SK-N-SH (cell line): ENCODE results near the gene PLIN1. TPM values are rescaled to one million over a fixed set of nuclear protein-coding genes. Genes with fewer than 3 reads are reported as not detected.
"Not testable (repeated sequence)": the region's sequence is repeated elsewhere in the genome, so short reads cannot be mapped to it uniquely, and the experiment has no call there.

Experiments
- CTCF ChIA-PET: fragments of 300-600, 350-600 bp; formaldehyde crosslinking; extraction: SDS; loops from one replicate; lab custom pipeline; 2021; lab: Yijun Ruan, JAX
- POLR2A ChIA-PET: fragments of 350-600 bp; sonication (Branson Sonifier 250); formaldehyde crosslinking; extraction: SDS; loops from one replicate; lab custom pipeline; 2020; ENCODE audit warnings: antibody characterized with exemption, inconsistent platforms; lab: Yijun Ruan, JAX
- DNase-seq: peaks from one replicate; pipeline ENCODE4 v3.0.0; 2012
- H2AFZ ChIP-seq: fragments of 200-600 bp; sonication (generic); 2 replicates; pipeline ENCODE4 v1.8.1; 2016; ENCODE audit warnings: antibody characterized with exemption, mild to moderate bottlenecking, low read depth
- H3F3A ChIP-seq: fragments of 200-600 bp; sonication (generic); replicated peaks from 2 replicates; pipeline ENCODE3; 2016; ENCODE audit warnings: antibody characterized with exemption, mild to moderate bottlenecking; ENCODE audit not compliant: insufficient read depth
- H3K27ac ChIP-seq, 2 experiments: fragments of 200-500 bp in 1 of 2; fragments of 200-600 bp in 1 of 2; sonication (Bioruptor generic) in 1 of 2; sonication (generic), shearing (Covaris generic) in 1 of 2; 2 replicates each; pipeline versions ENCODE4 v1.5.1 to v1.6.1; 2014 to 2016; ENCODE audit warnings: low read depth in 2 of 2, inconsistent platforms in 1 of 2, low read length in 1 of 2, mild to moderate bottlenecking in 1 of 2, mixed read lengths in 1 of 2
- H3K27me3 ChIP-seq: fragments of 200-600 bp; sonication (generic), shearing (Covaris generic); 2 replicates; pipeline ENCODE4 v1.6.1; 2016; ENCODE audit warnings: mixed run types; ENCODE audit not compliant: insufficient read depth
- H3K36me3 ChIP-seq, 2 experiments: fragments of 200-500 bp in 1 of 2; fragments of 200-600 bp in 1 of 2; sonication (Bioruptor generic) in 1 of 2; sonication (generic) in 1 of 2; replicated peaks in 1 of 2; 2 replicates each; pipeline versions ENCODE3 to v1.5.1; 2014 to 2016; ENCODE audit warnings: low read length in 1 of 2, mild to moderate bottlenecking in 1 of 2; ENCODE audit not compliant: insufficient read depth in 2 of 2, control insufficient read depth in 1 of 2
- H3K4me1 ChIP-seq, 2 experiments: fragments of 200-500 bp in 1 of 2; fragments of 200-600 bp in 1 of 2; sonication (Bioruptor generic) in 1 of 2; sonication (generic), shearing (Covaris generic) in 1 of 2; 2 replicates each; pipeline versions ENCODE4 v1.5.1 to v1.6.1; 2014 to 2016; ENCODE audit warnings: low read depth in 1 of 2, low read length in 1 of 2, mixed run types in 1 of 2; ENCODE audit not compliant: insufficient read depth in 2 of 2, control insufficient read depth in 1 of 2
- H3K4me2 ChIP-seq: fragments of 200-600 bp; sonication (generic), shearing (Covaris generic); 2 replicates; pipeline ENCODE4 v1.6.1; 2017; ENCODE audit warnings: mixed run types
- H3K4me3 ChIP-seq, 2 experiments: fragments of 200-500 bp in 1 of 2; fragments of 200-600 bp in 1 of 2; sonication (Bioruptor generic) in 1 of 2; sonication (generic), shearing (Covaris generic) in 1 of 2; 2 replicates each; pipeline versions ENCODE4 v1.5.1 to v1.8.1; 2014 to 2016; ENCODE audit warnings: low read depth in 2 of 2, inconsistent platforms in 1 of 2, low read length in 1 of 2, mild to moderate bottlenecking in 1 of 2, mixed read lengths in 1 of 2, moderate library complexity in 1 of 2
- H3K79me2 ChIP-seq: fragments of 200-600 bp; sonication (generic); 2 replicates; pipeline ENCODE4 v1.8.1; 2017; ENCODE audit warnings: mild to moderate bottlenecking; ENCODE audit not compliant: insufficient read depth
- H3K9ac ChIP-seq: fragments of 200-600 bp; sonication (generic); 2 replicates; pipeline ENCODE4 v1.6.1; 2017; ENCODE audit warnings: mixed run types
- H3K9me2 ChIP-seq: fragments of 200-600 bp; sonication (generic); 2 replicates; pipeline ENCODE4 v1.6.1; 2017; ENCODE audit warnings: mixed run types
- H3K9me3 ChIP-seq: fragments of 200-600 bp; sonication (generic); 2 replicates; pipeline ENCODE4 v1.6.1; 2017; ENCODE audit warnings: mixed run types, mild to moderate bottlenecking, moderate library complexity
- H4K20me1 ChIP-seq: fragments of 200-600 bp; sonication (generic); 2 replicates; pipeline ENCODE4 v1.6.1; 2017; ENCODE audit warnings: mild to moderate bottlenecking, mixed run types; ENCODE audit not compliant: insufficient read depth
- CTCF ChIP-seq: fragments of 200-600 bp; sonication (generic); IDR thresholded peaks from 2 replicates; pipeline ENCODE4 v1.6.1; 2017; ENCODE audit warnings: antibody characterized with exemption, mild to moderate bottlenecking, moderate library complexity
- ELF1 ChIP-seq: IDR thresholded peaks from 2 replicates; pipeline ENCODE4 v1.4.0; 2012
- GATA2 ChIP-seq: sonication (generic); formaldehyde crosslinking; IDR thresholded peaks from 2 replicates; pipeline ENCODE4 v1.5.0; 2020; ENCODE audit warnings: mild to moderate bottlenecking, missing genetic modification reagents
- IRF3 ChIP-seq: fragments of 150-350 bp; IDR thresholded peaks from 2 replicates; pipeline ENCODE4 v1.6.1; 2016; ENCODE audit warnings: mild to moderate bottlenecking, low read depth, low read length
- MEF2A ChIP-seq: IDR thresholded peaks from 2 replicates; pipeline ENCODE4 v1.4.0; 2012; ENCODE audit warnings: low read depth, borderline replicate concordance
- MXI1 ChIP-seq: IDR thresholded peaks from 2 replicates; pipeline ENCODE4 v1.6.1; 2012; ENCODE audit warnings: mild to moderate bottlenecking, low read depth, low read length, improper control_type of control experiment
- NRF1 ChIP-seq: IDR thresholded peaks from 2 replicates; pipeline ENCODE4 v1.6.1; 2012; ENCODE audit warnings: low read depth, mild to moderate bottlenecking, low read length
- POLR2AphosphoS5 ChIP-seq: IDR thresholded peaks from 2 replicates; pipeline ENCODE4 v1.6.1; 2012; ENCODE audit warnings: low read depth, low read length
- REST ChIP-seq: IDR thresholded peaks from 2 replicates; pipeline ENCODE4 v1.6.1; 2012; ENCODE audit warnings: mild to moderate bottlenecking, low read depth, low read length, moderate library complexity
- RXRA ChIP-seq: IDR thresholded peaks from 2 replicates; pipeline ENCODE4 v1.4.0; 2012; ENCODE audit warnings: low read depth, mild to moderate bottlenecking, borderline replicate concordance
- SMC3 ChIP-seq: IDR thresholded peaks from 2 replicates; pipeline ENCODE4 v1.6.1; 2012; ENCODE audit warnings: low read depth, low read length, improper control_type of control experiment
- TAF1 ChIP-seq: IDR thresholded peaks from 2 replicates; pipeline ENCODE4 v1.6.1; 2012; ENCODE audit warnings: low read depth, mild to moderate bottlenecking, low read length, moderate library complexity, borderline replicate concordance
- TCF12 ChIP-seq: IDR thresholded peaks from 2 replicates; pipeline ENCODE4 v1.4.0; 2012
- USF2 ChIP-seq: fragments of 150-350 bp; IDR thresholded peaks from 2 replicates; pipeline ENCODE4 v1.6.1; 2017; ENCODE audit warnings: antibody characterized with exemption, low read length, low read depth, borderline replicate concordance
- YY1 ChIP-seq: IDR thresholded peaks from 2 replicates; pipeline ENCODE4 v1.4.0; 2012; ENCODE audit warnings: low read depth, mild to moderate bottlenecking
- WGBS: methylation state at CpG from one replicate; pipeline ENCODE4 v1.1.6; 2017; ENCODE audit warnings: low lambda C conversion rate; 5-methylcytosine and 5-hydroxymethylcytosine counted together
- polyA plus RNA-seq, 3 experiments: library from polyadenylated mRNA; depleted of rRNA; stranded (reverse); fragments of >200 nt; gene quantifications; 2 replicates each; pipeline ENCODE4 v1.2.3, GENCODE V29; 2012

Gene PLIN1
- polyA plus RNA-seq, 1 of the 3 experiments (the other 2 are of a cell fraction) = 0.08 TPM

- POLR2A ChIA-PET, H3K9me3 ChIP-seq, H3K27me3 ChIP-seq, H3K79me2 ChIP-seq, H3K36me3 ChIP-seq, H3K9me2 ChIP-seq, DNase-seq, H3F3A ChIP-seq, H4K20me1 ChIP-seq, H3K4me1 ChIP-seq, H3K27ac ChIP-seq: not testable (repeated sequence)
- Histone ChIP-seq H3K4me2 (peak overlapping the region; percentile 95), H2AFZ (peak overlapping the region; percentile 98), H3K9ac (peak overlapping the region; percentile 65), H3K4me3 (peak overlapping the region; percentile 91 to 95)
- WGBS = 45% methylated on average over 15 of the region's 15 CpGs
- CTCF ChIA-PET = interaction anchor here (1.7 to 4.8 kb wide), 3 partner anchors 17 to 185 kb away, joined by 4 to 29 read pairs (median 6); no protein-coding TSS in a partner anchor
Observed at GRCh38 chr15:89689930-89690275, 10.7 kb upstream of the PLIN1 start.

GRCh38 chr15:89686522-89686921 lies 7.4 kb upstream of the PLIN1 start:
- H3K9me3 ChIP-seq = no peaks in the 10 kb centered on the region
- no peak overlapping the region for H3K4me3 ChIP-seq
- no peak overlapping the region for H3K9ac ChIP-seq
- no peaks in the 10 kb centered on the region; a peak in 2 of 4 replicates for H3K4me1 ChIP-seq
- H2AFZ ChIP-seq = no peak overlapping the region
- no peak overlapping the region for H3K27ac ChIP-seq
- no peak for TF ChIP-seq GATA2 (CRISPR knock-in tag)
- no peak for TF ChIP-seq IRF3
- TF ChIP-seq USF2 = no peak
- TF ChIP-seq YY1 = no peak
- TF ChIP-seq ELF1 = no peak
- TF ChIP-seq RXRA = no peak
- no peak for TF ChIP-seq MXI1
- no peaks in the 10 kb centered on the region for H3F3A ChIP-seq
- H3K27me3 ChIP-seq = no peaks in the 10 kb centered on the region
- DNase-seq = no peak
- POLR2A ChIA-PET = no interaction called here
- peaks cover 8% of the 10 kb centered on the region; the same call in 1 of the 2 replicates for H3K79me2 ChIP-seq
- no peak overlapping the region for H3K4me2 ChIP-seq
- H3K36me3 ChIP-seq = peaks cover 10 to 15% of the 10 kb centered on the region in 2 experiments
- no peaks in the 10 kb centered on the region for H3K9me2 ChIP-seq
- CTCF ChIA-PET = interaction anchor here (1.0 kb wide), 1 partner anchor 14 kb away, joined by 3 read pairs; no protein-coding TSS in a partner anchor
- H4K20me1 ChIP-seq = no peaks in the 10 kb centered on the region

GRCh38 chr15:89685995-89686394 lies 6.8 kb upstream of the PLIN1 start:
- no peak overlapping the region for H3K9ac ChIP-seq
- H3K36me3 ChIP-seq = peaks cover 10 to 15% of the 10 kb centered on the region in 2 experiments
- H3K9me3 ChIP-seq = no peaks in the 10 kb centered on the region
- H3K79me2 ChIP-seq = peaks cover 8% of the 10 kb centered on the region; the same call in 1 of the 2 replicates
- no peak for DNase-seq
- H3K27me3 ChIP-seq = no peaks in the 10 kb centered on the region
- H3K27ac ChIP-seq = no peak overlapping the region
- no peak overlapping the region for H2AFZ ChIP-seq
- ChIA-PET POLR2A (no interaction called here), CTCF (interaction anchor here (1.0 kb wide), 1 partner anchor 13 kb away, joined by 3 read pairs; no protein-coding TSS in a partner anchor)
- no peaks in the 10 kb centered on the region; a peak in 2 of 4 replicates for H3K4me1 ChIP-seq
- WGBS = 62% methylated on average over 2 of the region's 2 CpGs
- no peak overlapping the region for H3K4me3 ChIP-seq
- no peaks in the 10 kb centered on the region for H3F3A ChIP-seq
- no peaks in the 10 kb centered on the region for H3K9me2 ChIP-seq
- H3K4me2 ChIP-seq = no peak overlapping the region
- H4K20me1 ChIP-seq = no peaks in the 10 kb centered on the region
- TF ChIP-seq TAF1 = no peak
- TF ChIP-seq MEF2A = no peak
- TF ChIP-seq CTCF = no peak
- no peak for TF ChIP-seq SMC3
- TF ChIP-seq POLR2AphosphoS5 = no peak
- TF ChIP-seq REST = no peak
- no peak for TF ChIP-seq TCF12
- TF ChIP-seq ELF1 = no peak
- TF ChIP-seq NRF1 = no peak
